Kidney epithelial cell (primary cell): ENCODE measurements around the gene SDF4. TPM values are rescaled to one million over a fixed set of nuclear protein-coding genes. Genes with fewer than 3 reads are reported as not detected.
"Not testable (repeated sequence)": the region's sequence is repeated elsewhere in the genome, so short reads cannot be mapped to it uniquely, and the experiment has no call there.

ENCODE experiments used
- DNase-seq: peaks from one replicate; pipeline ENCODE4 v3.0.0-alpha.2; 2010; ENCODE audit warnings: low read depth
- H3K27me3 ChIP-seq: 2 replicates; pipeline ENCODE4 v1.6.0; 2011; ENCODE audit warnings: low read length; ENCODE audit not compliant: control insufficient read depth, insufficient read depth
- H3K36me3 ChIP-seq: 2 replicates; pipeline ENCODE4 v1.5.1; 2011; ENCODE audit warnings: low read length; ENCODE audit not compliant: control insufficient read depth, insufficient read depth
- H3K4me3 ChIP-seq: 2 replicates; pipeline ENCODE4 v1.5.1; 2011; ENCODE audit warnings: low read depth, mild to moderate bottlenecking, control low read depth, low read length
- total RNA-seq: library from RNA; depleted of rRNA; stranded (reverse); fragments of >200 nt; gene quantifications from 2 replicates; pipeline ENCODE4 v1.2.3, GENCODE V29; 2015
- TF ChIP-seq, protein P1 (sequence below): IDR thresholded peaks from 2 replicates; pipeline ENCODE4 v1.5.1; 2011; ENCODE audit warnings: mild to moderate bottlenecking, moderate library complexity, low read length, control low read depth, inconsistent platforms; ENCODE audit not compliant: insufficient read depth, poor library complexity, severe bottlenecking

SDF4 gene
- total RNA-seq, 1 donor from 2014 or later, result 153 TPM

- H3K27me3 ChIP-seq, result peaks cover 43% of the 10 kb centered on the region
- no peak for DNase-seq
- no peaks in the 10 kb centered on the region for H3K36me3 ChIP-seq
- TF ChIP-seq, protein P1, sequence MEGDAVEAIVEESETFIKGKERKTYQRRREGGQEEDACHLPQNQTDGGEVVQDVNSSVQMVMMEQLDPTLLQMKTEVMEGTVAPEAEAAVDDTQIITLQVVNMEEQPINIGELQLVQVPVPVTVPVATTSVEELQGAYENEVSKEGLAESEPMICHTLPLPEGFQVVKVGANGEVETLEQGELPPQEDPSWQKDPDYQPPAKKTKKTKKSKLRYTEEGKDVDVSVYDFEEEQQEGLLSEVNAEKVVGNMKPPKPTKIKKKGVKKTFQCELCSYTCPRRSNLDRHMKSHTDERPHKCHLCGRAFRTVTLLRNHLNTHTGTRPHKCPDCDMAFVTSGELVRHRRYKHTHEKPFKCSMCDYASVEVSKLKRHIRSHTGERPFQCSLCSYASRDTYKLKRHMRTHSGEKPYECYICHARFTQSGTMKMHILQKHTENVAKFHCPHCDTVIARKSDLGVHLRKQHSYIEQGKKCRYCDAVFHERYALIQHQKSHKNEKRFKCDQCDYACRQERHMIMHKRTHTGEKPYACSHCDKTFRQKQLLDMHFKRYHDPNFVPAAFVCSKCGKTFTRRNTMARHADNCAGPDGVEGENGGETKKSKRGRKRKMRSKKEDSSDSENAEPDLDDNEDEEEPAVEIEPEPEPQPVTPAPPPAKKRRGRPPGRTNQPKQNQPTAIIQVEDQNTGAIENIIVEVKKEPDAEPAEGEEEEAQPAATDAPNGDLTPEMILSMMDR, result no peak
- H3K4me3 ChIP-seq, result no peak overlapping the region
These were observed 51.6 kb downstream of the SDF4 start for GRCh38 chr1:1179983-1180861.

DNA sequence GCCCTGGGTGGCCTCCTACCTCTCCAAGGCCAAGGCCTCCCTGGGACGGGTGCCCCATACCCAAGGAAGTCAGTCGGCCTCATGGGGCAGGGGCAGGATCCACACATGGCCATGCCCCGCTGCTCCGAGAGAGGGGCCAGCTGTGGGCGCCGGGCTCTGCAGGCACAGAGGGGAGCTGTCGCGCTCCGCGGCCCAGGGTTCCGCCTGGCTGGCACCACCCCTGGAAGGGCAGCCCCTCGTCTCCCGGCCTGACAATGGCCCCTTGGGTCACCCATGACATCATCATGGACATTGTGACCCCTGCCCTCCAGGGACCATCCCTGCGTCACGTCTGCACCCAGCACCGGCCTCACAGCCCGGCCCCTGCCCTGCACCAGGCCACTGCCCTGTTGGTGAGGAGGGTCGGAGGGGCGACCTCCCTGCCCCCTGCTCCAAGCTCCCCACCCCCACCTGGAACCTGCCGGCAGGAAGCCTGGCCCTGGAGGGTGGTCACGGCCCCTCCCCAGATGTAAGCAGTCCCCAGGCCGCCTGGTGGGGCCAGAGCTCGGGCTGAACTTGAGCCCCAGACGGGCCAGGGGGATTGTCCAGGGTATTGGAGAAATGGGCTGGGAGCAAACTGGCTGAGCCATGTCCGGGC lies 52.3 kb downstream of the SDF4 start:
- H3K4me3 ChIP-seq, result no peak overlapping the region
- no peak for DNase-seq
- H3K36me3 ChIP-seq, result no peaks in the 10 kb centered on the region
- TF ChIP-seq, protein P1, result no peak
- peaks cover 45% of the 10 kb centered on the region for H3K27me3 ChIP-seq

GRCh38 chr1:1178794-1179331 lies 52.9 kb downstream of the SDF4 start:
- DNase-seq, result no peak
- TF ChIP-seq, protein P1, result no peak
- H3K27me3 ChIP-seq, result peaks cover 51% of the 10 kb centered on the region

GRCh38 chr1:1177452-1178206 lies 54.2 kb downstream of the SDF4 start:
- H3K4me3 ChIP-seq, result no peak overlapping the region

More at GRCh38 chr1:1178794-1179331, 52.9 kb downstream of the SDF4 start:
- Histone ChIP-seq H3K36me3 (no peaks in the 10 kb centered on the region), H3K4me3 (no peak overlapping the region)

GRCh38 chr1:1176931-1177330 lies 54.9 kb downstream of the SDF4 start:
- Histone ChIP-seq H3K27me3 (peaks cover 59% of the 10 kb centered on the region), H3K4me3 (no peak overlapping the region), H3K36me3 (no peaks in the 10 kb centered on the region)
- DNase-seq, result no peak
- TF ChIP-seq, protein P1, result no peak

More at GRCh38 chr1:1177452-1178206, 54.2 kb downstream of the SDF4 start:
- DNase-seq, result no peak
- H3K27me3 ChIP-seq, result peaks cover 59% of the 10 kb centered on the region
- TF ChIP-seq, protein P1, result no peak
- no peaks in the 10 kb centered on the region for H3K36me3 ChIP-seq

GRCh38 chr1:1176063-1176761 lies 55.6 kb downstream of the SDF4 start:
- peaks cover 59% of the 10 kb centered on the region for H3K27me3 ChIP-seq
- H3K4me3 ChIP-seq, DNase-seq, H3K36me3 ChIP-seq: not testable (repeated sequence)
